ENCODE results near the gene RYR2.

Gene RYR2
- 0 to 0.99 (median 0.50) reads per million in 9 experiments for total RNA-seq

DNA sequence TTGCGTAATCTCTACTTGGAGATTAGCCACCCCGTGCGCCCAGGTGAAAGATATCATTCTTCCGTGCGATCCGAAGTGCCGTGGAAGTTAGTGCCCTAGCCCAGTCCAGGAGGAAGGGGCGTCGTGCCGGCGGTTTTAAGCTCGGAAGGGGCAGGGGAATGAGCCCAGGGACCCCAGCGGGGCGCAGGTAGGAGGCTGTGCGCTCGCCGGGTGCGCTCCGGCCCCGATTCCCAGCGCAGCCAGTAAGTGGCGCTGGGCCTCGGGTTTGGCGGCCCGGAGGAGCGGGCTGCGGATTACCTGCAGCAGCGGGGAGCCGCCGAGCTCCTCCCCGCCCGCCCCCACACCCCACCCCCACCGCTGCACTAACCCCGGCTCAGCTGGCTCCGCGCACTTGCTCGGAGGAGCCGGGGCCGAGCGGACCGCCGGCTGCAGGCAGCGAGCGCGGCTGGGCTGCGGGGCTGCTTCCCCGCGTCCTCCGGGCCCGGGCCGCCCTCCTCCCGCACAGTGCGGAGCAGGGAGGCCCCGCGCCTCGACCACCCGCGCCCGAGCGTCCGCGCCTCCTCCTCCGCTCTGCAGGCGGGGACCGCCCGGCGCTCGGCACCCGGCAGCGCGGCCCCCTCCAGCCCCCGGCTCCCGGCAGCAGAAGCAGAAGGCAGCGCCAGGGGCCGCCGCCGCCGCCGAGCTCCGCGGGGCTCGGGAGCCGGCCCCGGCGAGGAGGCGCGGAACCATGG lies at the start of gene RYR2:
RYR2 (plus strand) TSS at position 390 of the 731 bp plus-strand sequence; CDS start at position 728, 338 bp downstream.
- Mint-ChIP-seq H3K4me1 (ENCODE audit: low read depth in 2 of 2) (peaks cover 4 to 9% of the 10 kb centered on the region in 2 donors), H3K9me3 (no peaks in the 10 kb centered on the region), H3K4me3 (peak within 1 kb of the TSS in 1 of 2 donors; percentile 37), H3K27me3 (peaks cover 33 to 49% of the 10 kb centered on the region in 2 donors), H3K36me3 (ENCODE audit: insufficient read depth) (no peaks in the 10 kb centered on the region), H3K27ac (no peak within 1 kb of the TSS)
- ATAC-seq (replicated peaks) = no peak
- no peak for DNase-seq

DNA sequence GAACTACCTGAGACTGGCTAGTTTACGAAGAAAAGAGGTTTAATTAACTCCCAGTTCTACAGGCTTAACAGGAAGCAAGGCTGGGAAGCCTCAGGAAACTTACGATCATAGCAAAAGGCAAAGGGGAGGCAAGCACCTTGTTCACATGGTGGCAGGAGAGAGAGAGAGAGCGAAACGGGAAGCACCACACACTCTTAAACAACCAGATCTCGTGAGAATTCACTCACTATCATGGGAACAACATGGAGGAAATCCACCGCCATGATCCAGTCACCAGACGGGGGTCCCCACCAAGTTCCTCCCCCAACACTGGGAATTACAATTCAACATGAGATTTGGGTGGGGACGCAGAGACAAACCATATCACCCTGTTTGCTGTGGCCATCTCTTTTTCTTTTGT lies 49.5 kb upstream of the RYR2 start:
- Mint-ChIP-seq H3K27me3 (peaks cover 8 to 24% of the 10 kb centered on the region in 2 donors), H3K9me3 (peaks cover 2 to 7% of the 10 kb centered on the region in 2 donors), H3K36me3 (ENCODE audit: insufficient read depth) (no peaks in the 10 kb centered on the region), H3K27ac (no peak overlapping the region), H3K4me1 (ENCODE audit: low read depth in 2 of 2) (no peaks in the 10 kb centered on the region), H3K4me3 (no peak overlapping the region)
- no peak for DNase-seq
- ATAC-seq (replicated peaks) = no peak

- Mint-ChIP-seq H3K9me3 (peaks cover 2 to 7% of the 10 kb centered on the region in 2 donors), H3K4me1 (ENCODE audit: low read depth in 2 of 2) (no peaks in the 10 kb centered on the region), H3K36me3 (ENCODE audit: insufficient read depth) (no peaks in the 10 kb centered on the region), H3K27me3 (peaks cover 8 to 21% of the 10 kb centered on the region in 2 donors), H3K4me3 (no peak overlapping the region), H3K27ac (no peak overlapping the region)
- no peak for ATAC-seq (replicated peaks)
- no peak for DNase-seq
Measured at GRCh38 chr1:236994450-236994849, 47.5 kb upstream of the RYR2 start.

GRCh38 chr1:236997361-236997760 lies 44.6 kb upstream of the RYR2 start:
- H3K4me1 Mint-ChIP-seq (ENCODE audit: low read depth in 2 of 2) = no peaks in the 10 kb centered on the region
- peaks cover 13 to 22% of the 10 kb centered on the region in 2 donors for H3K27me3 Mint-ChIP-seq
- H3K4me3 Mint-ChIP-seq = no peak overlapping the region
- DNase-seq = no peak
- ATAC-seq (replicated peaks) = no peak
- H3K9me3 Mint-ChIP-seq = no peaks in the 10 kb centered on the region
- H3K27ac Mint-ChIP-seq = no peak overlapping the region
- no peaks in the 10 kb centered on the region for H3K36me3 Mint-ChIP-seq (ENCODE audit: insufficient read depth)

GRCh38 chr1:236997882-236998281 lies 44.1 kb upstream of the RYR2 start:
- Mint-ChIP-seq H3K36me3 (ENCODE audit: insufficient read depth) (no peaks in the 10 kb centered on the region), H3K9me3 (no peaks in the 10 kb centered on the region), H3K27me3 (peaks cover 13 to 21% of the 10 kb centered on the region in 2 donors), H3K4me3 (no peak overlapping the region), H3K4me1 (ENCODE audit: low read depth in 2 of 2) (no peaks in the 10 kb centered on the region), H3K27ac (no peak overlapping the region)
- DNase-seq (no peak), ATAC-seq (replicated peaks) (no peak)

- Mint-ChIP-seq H3K27me3 (peaks cover 19 to 28% of the 10 kb centered on the region in 2 donors), H3K36me3 (ENCODE audit: insufficient read depth) (no peaks in the 10 kb centered on the region), H3K9me3 (no peaks in the 10 kb centered on the region), H3K4me1 (ENCODE audit: low read depth in 2 of 2) (no peaks in the 10 kb centered on the region), H3K27ac (no peak overlapping the region), H3K4me3 (no peak overlapping the region)
- no peak for DNase-seq
- ATAC-seq (replicated peaks) = no peak
Measured at GRCh38 chr1:236998546-236998945, 43.4 kb upstream of the RYR2 start.

- Mint-ChIP-seq H3K4me1 (ENCODE audit: low read depth in 2 of 2) (no peaks in the 10 kb centered on the region), H3K4me3 (no peak overlapping the region), H3K36me3 (ENCODE audit: insufficient read depth) (no peaks in the 10 kb centered on the region), H3K27me3 (peaks cover 11 to 40% of the 10 kb centered on the region in 2 donors), H3K9me3 (no peaks in the 10 kb centered on the region), H3K27ac (no peak overlapping the region)
- ATAC-seq (replicated peaks) (no peak), DNase-seq (no peak)
Measured at GRCh38 chr1:237000191-237000590, 41.8 kb upstream of the RYR2 start.

- Mint-ChIP-seq H3K4me1 (ENCODE audit: low read depth in 2 of 2) (no peaks in the 10 kb centered on the region), H3K4me3 (no peak overlapping the region), H3K9me3 (no peaks in the 10 kb centered on the region), H3K36me3 (ENCODE audit: insufficient read depth) (no peaks in the 10 kb centered on the region), H3K27me3 (peaks cover 11 to 54% of the 10 kb centered on the region in 2 donors), H3K27ac (no peak overlapping the region)
- DNase-seq (no peak), ATAC-seq (replicated peaks) (no peak)
Measured at GRCh38 chr1:237003516-237003915, 38.5 kb upstream of the RYR2 start.

DNA sequence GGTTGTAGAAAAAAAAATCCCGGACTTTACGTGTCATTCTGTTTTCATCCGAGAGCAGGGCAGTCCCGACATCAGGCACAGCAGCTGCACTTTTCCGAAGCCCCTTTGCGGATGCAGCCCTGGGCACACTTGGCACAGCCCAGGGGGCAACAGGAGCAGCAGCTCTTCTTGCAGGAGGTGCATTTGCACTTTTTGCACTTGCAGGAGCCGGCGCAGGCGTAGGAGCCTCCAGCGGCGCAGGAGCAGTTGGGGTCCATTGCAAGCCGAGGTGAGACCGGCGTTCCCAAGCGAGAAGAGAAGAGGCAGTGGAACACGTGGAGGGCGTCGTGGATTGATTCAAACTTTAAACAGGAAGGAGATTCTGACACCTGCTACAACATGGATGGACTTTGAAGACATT lies 37.9 kb upstream of the RYR2 start, which contains the start of gene MT1HL1:
MT1HL1 (minus strand) TSS at position 326 of the 400 bp plus-strand sequence; CDS start at position 257, 69 bp downstream.
- ATAC-seq (replicated peaks) (no peak), DNase-seq (no peak)
- Mint-ChIP-seq H3K27ac (no peak within 1 kb of the TSS), H3K36me3 (ENCODE audit: insufficient read depth) (no peaks in the 10 kb centered on the region), H3K9me3 (no peaks in the 10 kb centered on the region), H3K27me3 (peaks cover 11 to 54% of the 10 kb centered on the region in 2 donors), H3K4me1 (ENCODE audit: low read depth in 2 of 2) (no peaks in the 10 kb centered on the region), H3K4me3 (no peak within 1 kb of the TSS)

DNA sequence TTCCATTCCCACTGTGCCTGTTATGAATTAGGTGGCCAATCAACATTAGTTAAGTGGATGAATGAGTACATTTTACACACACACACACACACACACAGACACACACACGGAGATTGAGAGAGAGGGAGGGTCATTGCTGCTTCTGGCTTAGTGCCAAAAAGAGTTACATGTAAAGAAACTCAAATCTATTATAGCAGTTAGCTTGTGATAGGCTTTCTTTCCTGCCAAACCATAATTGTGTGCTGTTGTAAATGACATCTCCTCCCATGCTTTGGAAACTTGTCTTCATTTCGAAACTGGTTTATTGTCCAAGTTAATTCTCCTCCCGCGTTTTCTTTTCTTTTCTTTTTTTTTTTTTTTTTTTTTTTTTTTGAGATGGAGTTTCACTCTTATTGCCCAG lies 36.3 kb upstream of the RYR2 start:
- no peak for ATAC-seq (replicated peaks)
- H3K27me3 Mint-ChIP-seq = peaks cover 15 to 70% of the 10 kb centered on the region in 2 donors
- no peak for DNase-seq
- no peak overlapping the region for H3K4me3 Mint-ChIP-seq
- H3K4me1 Mint-ChIP-seq (ENCODE audit: low read depth in 2 of 2) = no peaks in the 10 kb centered on the region
- no peaks in the 10 kb centered on the region for H3K36me3 Mint-ChIP-seq (ENCODE audit: insufficient read depth)
- no peak overlapping the region for H3K27ac Mint-ChIP-seq
- no peaks in the 10 kb centered on the region for H3K9me3 Mint-ChIP-seq

GRCh38 chr1:237007147-237007881 lies 34.7 kb upstream of the RYR2 start:
- Mint-ChIP-seq H3K9me3 (no peaks in the 10 kb centered on the region), H3K27ac (no peak overlapping the region), H3K4me3 (no peak overlapping the region), H3K36me3 (ENCODE audit: insufficient read depth) (no peaks in the 10 kb centered on the region), H3K27me3 (peaks cover 12 to 79% of the 10 kb centered on the region in 2 donors), H3K4me1 (ENCODE audit: low read depth in 2 of 2) (no peaks in the 10 kb centered on the region)
- no peak for DNase-seq
- ATAC-seq (replicated peaks) = no peak

DNA sequence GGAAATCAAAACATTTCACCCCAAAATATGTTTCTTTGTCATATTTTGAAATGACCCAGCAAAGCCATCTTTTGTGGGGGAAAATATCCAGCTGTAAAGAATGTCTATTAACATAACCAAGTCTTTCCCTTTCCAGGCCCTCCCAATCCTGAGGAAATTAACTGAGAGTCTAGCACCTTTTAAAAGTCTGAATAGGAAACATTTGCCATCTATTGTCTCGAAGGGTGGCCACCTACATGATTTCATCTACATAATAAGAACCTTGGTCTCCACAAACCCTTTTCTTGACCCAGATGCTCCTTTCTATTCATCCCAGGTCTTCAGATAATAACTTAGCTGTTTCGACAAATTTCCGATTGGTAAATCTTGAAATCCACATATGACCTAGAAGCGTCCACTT lies 32.4 kb upstream of the RYR2 start:
- ATAC-seq (replicated peaks) (no peak), DNase-seq (no peak)
- no peaks in the 10 kb centered on the region for H3K4me1 Mint-ChIP-seq (ENCODE audit: low read depth in 2 of 2)
- peaks cover 6 to 66% of the 10 kb centered on the region in 2 donors for H3K27me3 Mint-ChIP-seq
- H3K36me3 Mint-ChIP-seq (ENCODE audit: insufficient read depth) = no peaks in the 10 kb centered on the region
- H3K27ac Mint-ChIP-seq = no peak overlapping the region
- H3K9me3 Mint-ChIP-seq = no peaks in the 10 kb centered on the region
- H3K4me3 Mint-ChIP-seq = no peak overlapping the region

- Mint-ChIP-seq H3K27ac (no peak overlapping the region), H3K9me3 (no peaks in the 10 kb centered on the region), H3K36me3 (ENCODE audit: insufficient read depth) (no peaks in the 10 kb centered on the region), H3K27me3 (peaks cover 8 to 64% of the 10 kb centered on the region in 2 donors), H3K4me3 (no peak overlapping the region), H3K4me1 (ENCODE audit: low read depth in 2 of 2) (no peaks in the 10 kb centered on the region)
- DNase-seq (no peak), ATAC-seq (replicated peaks) (no peak)
Measured at GRCh38 chr1:237011432-237011831, 30.6 kb upstream of the RYR2 start.

DNA sequence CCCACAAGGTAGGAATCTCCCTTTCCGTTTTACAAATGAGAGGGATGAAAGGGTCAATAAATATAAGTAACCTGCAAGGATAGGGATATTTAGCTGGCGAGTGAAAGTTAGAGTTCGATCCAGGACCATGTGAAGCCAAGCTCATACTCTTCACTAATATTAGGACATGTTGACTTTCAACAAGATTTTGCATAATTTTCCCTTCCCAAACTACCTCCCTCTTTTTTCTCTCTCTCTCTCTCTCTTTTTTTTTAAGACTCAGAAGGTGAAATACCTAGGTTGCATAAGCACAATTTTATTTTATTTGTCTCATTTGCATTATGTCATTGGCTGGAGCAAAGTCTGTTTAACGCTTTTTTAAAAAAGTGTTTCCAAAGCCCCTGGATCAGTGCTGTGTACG lies 29.6 kb upstream of the RYR2 start:
- Mint-ChIP-seq H3K4me3 (no peak overlapping the region), H3K36me3 (ENCODE audit: insufficient read depth) (no peaks in the 10 kb centered on the region), H3K9me3 (no peaks in the 10 kb centered on the region), H3K4me1 (ENCODE audit: low read depth in 2 of 2) (no peaks in the 10 kb centered on the region), H3K27me3 (peaks cover 17 to 58% of the 10 kb centered on the region in 2 donors), H3K27ac (no peak overlapping the region)
- ATAC-seq (replicated peaks) (no peak), DNase-seq (no peak)
